ENCODE results near the gene LRTM1. TPM values are rescaled to one million over a fixed set of nuclear protein-coding genes. Genes with fewer than 3 reads are reported as not detected.

The LRTM1 gene
- total RNA-seq, 2 experiments from 2014 or later, result not detected

GRCh38 chr3:54957711-54958110 lies 29.9 kb upstream of the LRTM1 start:
- no peaks in the 10 kb centered on the region for H3K36me3 Mint-ChIP-seq (ENCODE audit: low read depth)
- DNase-seq (no peak), ATAC-seq (no peak)
- H3K27ac Mint-ChIP-seq, result no peak overlapping the region
- H3K27me3 Mint-ChIP-seq (ENCODE audit: low read depth), result no peaks in the 10 kb centered on the region
- ChIA-PET POLR2A (no interaction called here), CTCF (no interaction called here)
- H3K4me1 Mint-ChIP-seq (ENCODE audit: low read depth), result no peaks in the 10 kb centered on the region
- H3K4me3 Mint-ChIP-seq, result no peak overlapping the region
- H3K9me3 Mint-ChIP-seq (ENCODE audit: insufficient read depth), result no peaks in the 10 kb centered on the region

- H3K4me3 Mint-ChIP-seq, result no peak overlapping the region
- no peaks in the 10 kb centered on the region for H3K4me1 Mint-ChIP-seq (ENCODE audit: low read depth)
- ChIA-PET POLR2A (no interaction called here), CTCF (no interaction called here)
- H3K27ac Mint-ChIP-seq, result no peak overlapping the region
- no peaks in the 10 kb centered on the region for H3K27me3 Mint-ChIP-seq (ENCODE audit: low read depth)
- H3K36me3 Mint-ChIP-seq (ENCODE audit: low read depth), result no peaks in the 10 kb centered on the region
- DNase-seq, result no peak
- ATAC-seq, result no peak
- H3K9me3 Mint-ChIP-seq (ENCODE audit: insufficient read depth), result no peaks in the 10 kb centered on the region
Measured at GRCh38 chr3:54955941-54956340, 28.1 kb upstream of the LRTM1 start.

GRCh38 chr3:54955496-54955895 lies 27.6 kb upstream of the LRTM1 start:
- ATAC-seq (no peak), DNase-seq (no peak)
- Mint-ChIP-seq H3K27me3 (ENCODE audit: low read depth) (no peaks in the 10 kb centered on the region), H3K36me3 (ENCODE audit: low read depth) (no peaks in the 10 kb centered on the region), H3K27ac (no peak overlapping the region), H3K4me3 (no peak overlapping the region), H3K4me1 (ENCODE audit: low read depth) (no peaks in the 10 kb centered on the region), H3K9me3 (ENCODE audit: insufficient read depth) (no peaks in the 10 kb centered on the region)
- ChIA-PET CTCF (no interaction called here), POLR2A (no interaction called here)

GRCh38 chr3:54954521-54954920 lies 26.7 kb upstream of the LRTM1 start:
- Mint-ChIP-seq H3K4me1 (ENCODE audit: low read depth) (no peaks in the 10 kb centered on the region), H3K27ac (no peak overlapping the region), H3K4me3 (no peak overlapping the region), H3K27me3 (ENCODE audit: low read depth) (no peaks in the 10 kb centered on the region), H3K36me3 (ENCODE audit: low read depth) (no peaks in the 10 kb centered on the region), H3K9me3 (ENCODE audit: insufficient read depth) (no peaks in the 10 kb centered on the region)
- DNase-seq (no peak), ATAC-seq (no peak)
- CTCF ChIA-PET, result no interaction called here
- POLR2A ChIA-PET, result no interaction called here

- no peak overlapping the region for H3K4me3 Mint-ChIP-seq
- H3K9me3 Mint-ChIP-seq (ENCODE audit: insufficient read depth), result no peaks in the 10 kb centered on the region
- DNase-seq (no peak), ATAC-seq (no peak)
- H3K27me3 Mint-ChIP-seq (ENCODE audit: low read depth), result no peaks in the 10 kb centered on the region
- H3K36me3 Mint-ChIP-seq (ENCODE audit: low read depth), result no peaks in the 10 kb centered on the region
- H3K27ac Mint-ChIP-seq, result no peak overlapping the region
- H3K4me1 Mint-ChIP-seq (ENCODE audit: low read depth), result no peaks in the 10 kb centered on the region
- POLR2A ChIA-PET, result no interaction called here
- CTCF ChIA-PET, result no interaction called here
Measured at GRCh38 chr3:54954022-54954421, 26.2 kb upstream of the LRTM1 start.

- no peaks in the 10 kb centered on the region for H3K36me3 Mint-ChIP-seq (ENCODE audit: low read depth)
Measured at GRCh38 chr3:54951405-54951804, 23.5 kb upstream of the LRTM1 start.

GRCh38 chr3:54950391-54951003 lies 22.6 kb upstream of the LRTM1 start:
- H3K9me3 Mint-ChIP-seq (ENCODE audit: insufficient read depth), result no peaks in the 10 kb centered on the region
- no peak overlapping the region for H3K27ac Mint-ChIP-seq
- CTCF ChIA-PET, result no interaction called here
- H3K4me3 Mint-ChIP-seq, result no peak overlapping the region
- no peaks in the 10 kb centered on the region for H3K36me3 Mint-ChIP-seq (ENCODE audit: low read depth)
- H3K27me3 Mint-ChIP-seq (ENCODE audit: low read depth), result no peaks in the 10 kb centered on the region
- no peaks in the 10 kb centered on the region for H3K4me1 Mint-ChIP-seq (ENCODE audit: low read depth)
- POLR2A ChIA-PET, result no interaction called here
- DNase-seq, result no peak
- ATAC-seq, result no peak

More at GRCh38 chr3:54951405-54951804, 23.5 kb upstream of the LRTM1 start:
- DNase-seq, result no peak
- Mint-ChIP-seq H3K4me3 (no peak overlapping the region), H3K4me1 (ENCODE audit: low read depth) (no peaks in the 10 kb centered on the region), H3K9me3 (ENCODE audit: insufficient read depth) (no peaks in the 10 kb centered on the region), H3K27me3 (ENCODE audit: low read depth) (no peaks in the 10 kb centered on the region), H3K27ac (no peak overlapping the region)
- ChIA-PET POLR2A (no interaction called here), CTCF (no interaction called here)
- ATAC-seq, result no peak

- H3K4me1 Mint-ChIP-seq (ENCODE audit: low read depth), result no peaks in the 10 kb centered on the region
- no peaks in the 10 kb centered on the region for H3K9me3 Mint-ChIP-seq (ENCODE audit: insufficient read depth)
- H3K4me3 Mint-ChIP-seq, result no peak overlapping the region
- DNase-seq, result no peak
- POLR2A ChIA-PET, result no interaction called here
- CTCF ChIA-PET, result no interaction called here
- no peak overlapping the region for H3K27ac Mint-ChIP-seq
- no peaks in the 10 kb centered on the region for H3K36me3 Mint-ChIP-seq (ENCODE audit: low read depth)
- no peaks in the 10 kb centered on the region for H3K27me3 Mint-ChIP-seq (ENCODE audit: low read depth)
- no peak for ATAC-seq
Measured at GRCh38 chr3:54949491-54950044, 21.7 kb upstream of the LRTM1 start.

- ChIA-PET CTCF (no interaction called here), POLR2A (no interaction called here)
- Mint-ChIP-seq H3K9me3 (ENCODE audit: insufficient read depth) (no peaks in the 10 kb centered on the region), H3K4me1 (ENCODE audit: low read depth) (no peaks in the 10 kb centered on the region), H3K27ac (no peak overlapping the region), H3K4me3 (no peak overlapping the region), H3K36me3 (ENCODE audit: low read depth) (no peaks in the 10 kb centered on the region), H3K27me3 (ENCODE audit: low read depth) (no peaks in the 10 kb centered on the region)
- ATAC-seq, result no peak
- no peak for DNase-seq
Measured at GRCh38 chr3:54941690-54942362, 14.0 kb upstream of the LRTM1 start.

GRCh38 chr3:54940971-54941370 lies 13.1 kb upstream of the LRTM1 start:
- no peaks in the 10 kb centered on the region for H3K4me1 Mint-ChIP-seq (ENCODE audit: low read depth)
- POLR2A ChIA-PET, result no interaction called here
- H3K27ac Mint-ChIP-seq, result no peak overlapping the region
- ATAC-seq (no peak), DNase-seq (no peak)
- no peaks in the 10 kb centered on the region for H3K36me3 Mint-ChIP-seq (ENCODE audit: low read depth)
- CTCF ChIA-PET, result no interaction called here
- no peaks in the 10 kb centered on the region for H3K9me3 Mint-ChIP-seq (ENCODE audit: insufficient read depth)
- no peak overlapping the region for H3K4me3 Mint-ChIP-seq
- no peaks in the 10 kb centered on the region for H3K27me3 Mint-ChIP-seq (ENCODE audit: low read depth)

GRCh38 chr3:54939557-54940300 lies 11.9 kb upstream of the LRTM1 start:
- Mint-ChIP-seq H3K27me3 (ENCODE audit: low read depth) (no peaks in the 10 kb centered on the region), H3K9me3 (ENCODE audit: insufficient read depth) (no peaks in the 10 kb centered on the region), H3K27ac (no peak overlapping the region), H3K4me3 (no peak overlapping the region), H3K4me1 (ENCODE audit: low read depth) (no peaks in the 10 kb centered on the region), H3K36me3 (ENCODE audit: low read depth) (no peaks in the 10 kb centered on the region)
- DNase-seq (no peak), ATAC-seq (no peak)
- POLR2A ChIA-PET, result no interaction called here
- CTCF ChIA-PET, result no interaction called here

GRCh38 chr3:54936561-54936960 lies 8.7 kb upstream of the LRTM1 start:
- H3K36me3 Mint-ChIP-seq (ENCODE audit: low read depth), result no peaks in the 10 kb centered on the region
- ChIA-PET POLR2A (no interaction called here), CTCF (no interaction called here)
- no peaks in the 10 kb centered on the region for H3K27me3 Mint-ChIP-seq (ENCODE audit: low read depth)
- H3K4me3 Mint-ChIP-seq, result no peak overlapping the region
- no peaks in the 10 kb centered on the region for H3K9me3 Mint-ChIP-seq (ENCODE audit: insufficient read depth)
- H3K4me1 Mint-ChIP-seq (ENCODE audit: low read depth), result no peaks in the 10 kb centered on the region
- H3K27ac Mint-ChIP-seq, result no peak overlapping the region
- DNase-seq, result no peak
- ATAC-seq, result no peak
